Liver (tissue), 3 donors: ENCODE results near the gene EPHB2.

ENCODE experiments used
- FOXA1 ChIP-seq: IDR thresholded peaks from 2 replicates; pipeline ENCODE4 v1.6.1; 2016; ENCODE audit warnings: antibody characterized with exemption
- GABPA ChIP-seq, 2 donors: IDR thresholded peaks in 1 of 2; conservative IDR thresholded peaks in 1 of 2; 2 replicates each; pipeline ENCODE4 v1.6.1; 2016; ENCODE audit warnings: antibody characterized with exemption in 2 of 2, mild to moderate bottlenecking in 1 of 2, moderate library complexity in 1 of 2
- HNF4G ChIP-seq: IDR thresholded peaks from 2 replicates; pipeline ENCODE4 v1.6.1; 2016; ENCODE audit warnings: antibody characterized with exemption
- RAD21 ChIP-seq, 2 donors: IDR thresholded peaks; 2 replicates each; pipeline ENCODE4 v1.6.1; 2016; ENCODE audit warnings: antibody characterized with exemption in 2 of 2, mild to moderate bottlenecking in 2 of 2
- SP1 ChIP-seq: IDR thresholded peaks from 2 replicates; pipeline ENCODE4 v1.6.1; 2018; ENCODE audit warnings: antibody characterized with exemption, mild to moderate bottlenecking
- TF ChIP-seq, protein P1 (sequence below): fragments of 150-350 bp; IDR thresholded peaks from 2 replicates; pipeline ENCODE4 v1.5.1; 2017; ENCODE audit warnings: improper control_type of control experiment, low read depth, low read length; ENCODE audit not compliant: missing input control
- TF ChIP-seq, protein P2 (sequence below): IDR thresholded peaks from 2 replicates; pipeline ENCODE4 v1.6.1; 2016; ENCODE audit warnings: antibody characterized with exemption
- donor health status: healthy.
- donor health status: healthy.

DNA sequence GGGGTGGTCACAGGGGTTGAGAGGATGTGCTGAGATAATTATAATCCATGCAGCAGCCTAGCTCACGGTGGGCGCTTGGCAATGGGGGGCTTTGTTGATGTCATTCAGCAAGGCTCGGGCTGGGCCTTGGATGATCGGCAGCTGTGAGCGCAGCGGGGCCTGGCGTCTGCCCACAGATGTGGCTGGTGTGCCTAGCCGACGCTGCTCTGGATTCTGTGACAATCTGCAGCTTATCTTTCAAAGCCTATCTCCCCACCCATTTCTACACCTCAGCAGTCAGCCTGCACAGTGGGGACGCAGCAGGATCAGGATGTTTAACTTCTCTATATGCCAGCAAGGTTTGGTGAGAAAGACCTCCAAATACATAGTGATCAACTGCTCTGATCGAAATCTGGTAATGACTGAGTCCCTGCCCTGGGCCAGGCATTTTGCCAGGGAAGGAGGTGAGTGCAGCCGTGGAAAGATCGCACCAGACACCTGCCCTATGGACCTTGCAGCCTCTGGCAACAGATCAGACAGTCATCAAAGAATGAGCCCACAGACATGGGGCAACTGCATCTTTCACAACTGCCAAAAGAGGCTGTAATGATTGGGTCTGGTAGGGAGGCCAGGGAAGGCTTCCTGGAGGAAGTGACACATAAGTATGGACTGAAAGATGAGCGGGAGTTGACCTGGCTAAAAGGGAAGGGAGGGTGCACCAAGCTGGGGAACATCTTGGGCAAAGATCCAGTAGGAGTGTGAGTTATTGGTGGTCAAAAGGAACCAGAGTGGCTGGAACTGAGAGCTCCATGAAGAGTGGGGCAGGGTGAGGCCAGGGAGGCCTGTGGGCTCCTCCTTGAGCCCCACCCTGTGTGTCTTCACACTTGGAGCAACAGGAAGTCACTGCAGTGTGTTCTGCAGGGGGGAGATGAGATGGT is 35.3 kb downstream of the EPHB2 start:
- TF ChIP-seq, protein P1, sequence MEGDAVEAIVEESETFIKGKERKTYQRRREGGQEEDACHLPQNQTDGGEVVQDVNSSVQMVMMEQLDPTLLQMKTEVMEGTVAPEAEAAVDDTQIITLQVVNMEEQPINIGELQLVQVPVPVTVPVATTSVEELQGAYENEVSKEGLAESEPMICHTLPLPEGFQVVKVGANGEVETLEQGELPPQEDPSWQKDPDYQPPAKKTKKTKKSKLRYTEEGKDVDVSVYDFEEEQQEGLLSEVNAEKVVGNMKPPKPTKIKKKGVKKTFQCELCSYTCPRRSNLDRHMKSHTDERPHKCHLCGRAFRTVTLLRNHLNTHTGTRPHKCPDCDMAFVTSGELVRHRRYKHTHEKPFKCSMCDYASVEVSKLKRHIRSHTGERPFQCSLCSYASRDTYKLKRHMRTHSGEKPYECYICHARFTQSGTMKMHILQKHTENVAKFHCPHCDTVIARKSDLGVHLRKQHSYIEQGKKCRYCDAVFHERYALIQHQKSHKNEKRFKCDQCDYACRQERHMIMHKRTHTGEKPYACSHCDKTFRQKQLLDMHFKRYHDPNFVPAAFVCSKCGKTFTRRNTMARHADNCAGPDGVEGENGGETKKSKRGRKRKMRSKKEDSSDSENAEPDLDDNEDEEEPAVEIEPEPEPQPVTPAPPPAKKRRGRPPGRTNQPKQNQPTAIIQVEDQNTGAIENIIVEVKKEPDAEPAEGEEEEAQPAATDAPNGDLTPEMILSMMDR, result no peak
- TF ChIP-seq, protein P2, sequence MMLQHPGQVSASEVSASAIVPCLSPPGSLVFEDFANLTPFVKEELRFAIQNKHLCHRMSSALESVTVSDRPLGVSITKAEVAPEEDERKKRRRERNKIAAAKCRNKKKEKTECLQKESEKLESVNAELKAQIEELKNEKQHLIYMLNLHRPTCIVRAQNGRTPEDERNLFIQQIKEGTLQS, result peak; percentile 91
- TF ChIP-seq GABPA (IDR thresholded peaks at IDR 0.05 in 1 of 2, conservative IDR thresholded peaks at IDR 0.05 in 1 of 2) (no peak), RAD21 (IDR thresholded peaks at IDR 0.05) (peak; percentile 44 to 57), SP1 (peak; percentile 89), FOXA1 (peak; percentile 54), HNF4G (peak; percentile 97)
